NCI-H82 treated with DMSO at 0.1 percent for 48 hours (cell line): ENCODE measurements around the gene LRRC8E.
A peak's percentile ranks its signal among the peaks of the same experiment; 100 is the strongest.
"Not testable (repeated sequence)": the region's sequence is repeated elsewhere in the genome, so short reads cannot be mapped to it uniquely, and the experiment has no call there.

ENCODE experiments used
- DNase-seq: peaks from one replicate; lab custom pipeline; 2025; ENCODE audit not compliant: unreplicated experiment; lab: John Stamatoyannopoulos, UW

Gene LRRC8E

GRCh38 chr19:7928741-7929701, 40.7 kb downstream of the LRRC8E start:
- no peak for DNase-seq

- DNase-seq, result not testable (repeated sequence)
Measured at GRCh38 chr19:7930030-7930429, 41.7 kb downstream of the LRRC8E start.

GRCh38 chr19:7930765-7931164, 42.5 kb downstream of the LRRC8E start:
- no peak for DNase-seq

GRCh38 chr19:7931221-7932061, 43.1 kb downstream of the LRRC8E start:
- no peak for DNase-seq

- DNase-seq, result no peak
Measured at GRCh38 chr19:7932276-7932929, 44.1 kb downstream of the LRRC8E start.

GRCh38 chr19:7932930-7933300, 44.6 kb downstream of the LRRC8E start:
- DNase-seq, result no peak

GRCh38 chr19:7933411-7933810, 45.1 kb downstream of the LRRC8E start:
- no peak for DNase-seq

GRCh38 chr19:7933828-7934725, 45.8 kb downstream of the LRRC8E start:
- no peak for DNase-seq

GRCh38 chr19:7934766-7935165, 46.5 kb downstream of the LRRC8E start:
- DNase-seq, result no peak

- no peak for DNase-seq
Measured at GRCh38 chr19:7940841-7941240, 52.5 kb downstream of the LRRC8E start.

- DNase-seq, result no peak
Measured at GRCh38 chr19:7941895-7942596, 53.7 kb downstream of the LRRC8E start.

- no peak for DNase-seq
Measured at GRCh38 chr19:7942981-7943443, 54.7 kb downstream of the LRRC8E start.

- DNase-seq, result peak; percentile 98
Measured at GRCh38 chr19:7943444-7944176, 55.3 kb downstream of the LRRC8E start, which contains the start of gene TIMM44. Gene TIMM44 (minus strand): TSS chr19:7943666. CDS start chr19:7943651, 15 bp downstream.

- peak; percentile 48 for DNase-seq
Measured at GRCh38 chr19:7944177-7944761, 56.0 kb downstream of the LRRC8E start.

- DNase-seq, result no peak
Measured at GRCh38 chr19:7947939-7948338, 59.6 kb downstream of the LRRC8E start.
